Stimulated activated naive CD4-positive, alpha-beta T cell treated with Interleukin-2 at 50 U/mL for 16 hours (primary cell): ENCODE measurements around the gene PWWP2B.

Source experiments
- DNase-seq: peaks from one replicate; lab custom pipeline; 2025; lab: John Stamatoyannopoulos, UW

The PWWP2B gene

DNA sequence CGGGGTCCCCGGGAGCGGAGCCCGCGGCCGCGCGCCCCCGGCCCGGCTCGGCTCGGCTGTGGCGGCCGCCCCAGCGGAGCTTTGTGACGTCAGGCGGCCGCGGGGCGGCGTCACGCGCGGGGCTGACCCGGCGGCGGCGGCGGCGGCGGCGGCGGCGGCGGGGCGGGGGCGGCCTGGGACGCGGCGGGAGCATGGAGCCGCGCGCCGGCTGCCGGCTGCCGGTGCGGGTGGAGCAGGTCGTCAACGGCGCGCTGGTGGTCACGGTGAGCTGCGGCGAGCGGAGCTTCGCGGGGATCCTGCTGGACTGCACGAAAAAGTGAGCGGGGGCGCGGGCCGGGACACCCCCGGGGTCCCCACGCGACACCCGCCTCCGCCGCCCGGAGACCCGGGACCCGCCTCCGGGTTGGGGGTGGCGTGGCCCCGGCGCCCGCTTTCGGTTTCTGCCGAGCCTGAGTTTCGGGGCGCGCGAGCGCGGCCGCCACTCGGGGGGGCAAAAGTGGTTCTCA lies at the start of gene PWWP2B:
Gene PWWP2B, plus strand, starts transcription at position 165 of the 506 bp plus-strand sequence. Its CDS starts 27 bp downstream, at position 192.
- DNase-seq, result peak; percentile 37

- no peak for DNase-seq
Measured at GRCh38 chr10:132347211-132347930, 49.6 kb upstream of the PWWP2B start.

DNA sequence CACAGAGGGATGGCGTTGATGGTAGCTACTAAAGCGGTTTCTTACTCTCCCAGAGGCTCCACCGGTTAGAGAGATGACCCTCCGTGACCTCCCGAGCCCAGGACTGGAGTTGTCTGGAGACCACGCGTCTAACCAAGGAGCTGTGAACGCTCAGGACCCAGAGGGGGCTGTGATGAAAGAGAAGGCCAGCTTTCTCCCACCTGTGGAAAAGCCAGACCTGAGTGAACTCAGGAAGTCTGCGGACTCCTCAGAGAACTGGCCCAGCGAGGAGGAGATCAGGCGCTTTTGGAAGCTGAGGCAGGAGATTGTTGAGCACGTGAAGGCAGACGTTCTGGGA lies 49.1 kb upstream of the PWWP2B start:
- DNase-seq, result no peak

DNA sequence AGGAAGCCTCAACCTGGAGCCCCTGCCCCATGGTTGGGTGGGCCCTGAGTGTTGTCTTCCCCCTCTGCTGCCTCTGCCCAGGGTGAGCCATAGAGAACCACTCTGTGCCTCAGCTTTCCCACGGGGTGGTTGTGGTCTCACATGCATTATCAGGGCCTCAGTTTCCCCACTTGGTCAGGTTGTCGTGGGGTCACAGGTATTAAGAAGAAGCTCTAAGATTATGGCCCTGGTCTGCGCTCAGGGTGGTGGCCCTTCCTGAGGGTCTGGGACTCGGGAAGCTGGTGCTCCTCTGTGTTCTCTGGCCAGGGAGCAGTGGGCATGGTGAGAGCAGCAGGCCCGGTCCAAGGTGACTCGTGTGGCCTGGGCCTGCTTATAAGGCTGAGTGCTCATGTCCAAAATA lies 47.2 kb upstream of the PWWP2B start:
- no peak for DNase-seq

DNA sequence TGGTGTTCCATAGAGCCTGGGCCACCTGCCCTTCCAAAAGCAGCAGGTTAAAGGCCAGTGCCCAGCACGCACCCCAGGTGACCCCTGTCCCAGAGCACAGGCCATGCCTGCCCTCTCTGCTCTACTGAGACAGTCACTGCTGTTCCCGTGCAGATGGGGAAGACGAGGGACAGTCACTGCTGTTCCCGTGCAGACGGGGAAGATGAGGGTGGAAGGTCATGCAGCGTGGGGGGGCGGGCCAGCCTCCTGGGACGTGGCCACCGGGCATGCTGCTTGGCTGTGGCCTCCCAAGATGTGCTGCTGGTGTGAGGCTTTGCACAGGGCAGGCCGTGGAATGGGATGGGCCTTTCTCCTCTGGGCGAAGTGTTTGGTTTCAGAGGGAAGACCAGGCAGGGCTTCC lies 46.6 kb upstream of the PWWP2B start:
- DNase-seq, result no peak

GRCh38 chr10:132350946-132351345 lies 46.1 kb upstream of the PWWP2B start:
- no peak for DNase-seq

- DNase-seq, result no peak
Measured at GRCh38 chr10:132351611-132352010, 45.4 kb upstream of the PWWP2B start.

DNA sequence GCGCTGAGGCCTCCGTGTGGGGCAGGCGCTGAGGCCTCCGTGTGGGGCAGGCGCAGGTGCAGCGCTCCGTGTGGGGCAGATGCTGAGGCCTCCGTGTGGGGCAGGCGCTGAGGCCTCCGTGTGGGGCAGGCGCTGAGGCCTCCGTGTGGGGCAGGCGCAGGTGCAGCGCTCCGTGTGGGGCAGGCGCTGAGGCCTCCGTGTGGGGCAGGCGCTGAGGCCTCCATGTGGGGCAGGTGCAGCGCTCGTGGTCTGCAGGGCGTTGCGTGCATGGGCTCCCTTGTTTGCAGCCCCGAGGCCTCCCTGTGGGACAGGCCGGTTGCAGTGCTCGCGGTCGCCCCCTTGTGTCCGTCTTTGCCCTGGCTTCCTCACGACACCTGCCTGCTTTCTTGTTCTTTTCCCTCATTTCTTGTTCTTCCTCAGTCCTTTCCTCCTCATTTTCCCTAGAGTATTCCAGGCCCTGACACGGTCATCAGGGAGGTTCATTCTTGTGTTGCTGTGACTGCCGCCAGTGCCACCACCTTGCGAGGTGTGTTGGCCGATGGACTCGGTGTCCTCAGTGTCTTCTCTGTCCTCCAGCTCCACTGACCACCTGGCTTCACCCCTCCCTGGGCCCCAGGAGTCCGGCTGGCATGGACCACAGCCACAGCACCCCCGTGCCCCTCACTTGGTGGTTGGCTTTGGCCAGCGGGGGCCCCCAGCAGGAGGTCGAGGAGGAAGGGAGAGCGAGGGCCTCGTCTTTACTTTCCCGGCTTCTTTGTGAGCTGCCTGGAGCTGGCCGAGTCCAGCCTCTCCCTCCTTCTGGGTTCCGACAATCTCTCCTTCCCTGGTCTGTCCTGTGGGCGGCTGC lies 44.3 kb upstream of the PWWP2B start:
- peak; percentile 54 for DNase-seq

DNA sequence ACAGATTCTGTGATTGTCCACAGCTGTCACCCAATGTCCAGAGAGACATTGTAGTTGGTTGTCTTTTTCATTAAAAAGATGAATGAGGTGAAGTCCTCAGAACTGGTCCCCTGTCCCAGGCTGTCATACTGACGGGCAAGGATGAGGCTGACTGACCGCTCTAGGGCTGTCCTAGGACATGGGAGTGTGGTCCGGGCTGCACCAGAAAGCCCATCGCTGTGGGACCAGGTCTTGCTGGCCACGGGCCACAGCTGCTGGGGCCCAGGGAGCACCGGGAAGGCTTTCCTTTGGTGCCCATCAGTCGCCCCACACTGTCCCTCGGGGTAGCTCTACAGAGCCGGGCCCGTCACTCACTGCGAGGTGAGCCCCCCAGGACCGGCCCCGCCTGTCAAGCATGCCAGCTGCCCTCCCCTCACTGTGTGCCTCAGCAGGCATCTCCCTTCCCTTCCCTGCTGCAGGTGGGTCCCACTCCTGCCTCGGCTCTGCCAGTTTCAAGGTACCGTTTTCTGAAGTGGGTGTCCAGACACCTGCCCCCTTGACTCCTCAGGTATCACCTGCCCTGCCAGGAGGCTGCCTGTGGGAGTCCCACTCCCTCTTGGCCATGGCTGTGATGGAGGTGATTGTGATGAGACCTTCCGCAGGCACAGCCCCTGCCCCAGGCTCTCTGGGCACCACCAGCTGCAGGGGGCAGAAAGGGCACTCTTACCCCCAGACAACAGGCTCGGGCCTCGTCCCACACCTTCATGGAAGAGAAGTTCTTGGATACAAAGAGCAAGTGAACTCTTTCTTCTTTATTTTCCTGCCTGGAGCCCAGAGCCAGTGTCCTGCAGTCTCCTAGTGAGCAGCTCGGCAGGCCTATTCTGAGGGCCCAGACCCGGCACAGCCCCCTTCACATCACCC lies 43.3 kb upstream of the PWWP2B start:
- no peak for DNase-seq

GRCh38 chr10:132354356-132355094 lies 42.5 kb upstream of the PWWP2B start:
- DNase-seq, result no peak

DNA sequence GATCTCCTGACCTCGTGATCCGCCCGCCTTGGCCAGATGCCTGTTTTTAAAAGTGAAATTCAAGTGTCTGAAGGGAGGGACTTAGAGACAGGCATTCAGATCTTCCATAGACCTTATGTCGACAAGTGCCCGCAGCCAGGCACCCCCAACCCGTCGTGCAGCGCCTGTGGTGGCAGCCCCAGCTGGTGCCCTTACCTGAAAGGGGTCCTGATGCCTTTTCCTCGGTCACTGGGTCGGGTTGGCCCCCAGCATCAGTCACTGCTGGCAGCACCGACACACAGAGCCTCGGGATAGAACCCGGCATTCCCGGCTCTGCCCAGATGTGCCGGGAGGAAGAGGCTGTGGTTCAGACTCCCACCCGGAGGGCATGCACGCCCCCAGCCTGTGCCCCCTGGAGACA lies 41.7 kb upstream of the PWWP2B start:
- DNase-seq, result no peak

DNA sequence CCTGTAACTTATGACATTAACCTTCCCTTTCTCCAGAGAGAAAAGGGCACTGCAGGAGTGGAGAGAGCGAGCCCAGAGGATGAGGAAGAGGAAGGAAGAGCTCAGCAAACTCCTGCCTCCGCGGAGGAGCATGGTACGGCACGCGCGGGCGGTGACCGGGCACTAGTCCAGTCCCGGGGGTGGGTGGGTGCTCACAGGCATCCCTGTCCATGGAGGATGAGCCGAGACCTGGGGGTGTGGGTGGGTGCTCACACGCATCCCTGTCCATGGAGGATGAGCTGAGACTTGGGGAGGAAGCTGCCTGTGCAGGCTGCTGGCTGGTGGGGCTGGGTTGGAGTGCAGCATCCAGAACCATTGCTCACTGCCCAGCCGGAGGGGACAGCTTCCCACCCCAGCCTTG lies 41.2 kb upstream of the PWWP2B start:
- DNase-seq, result no peak

DNA sequence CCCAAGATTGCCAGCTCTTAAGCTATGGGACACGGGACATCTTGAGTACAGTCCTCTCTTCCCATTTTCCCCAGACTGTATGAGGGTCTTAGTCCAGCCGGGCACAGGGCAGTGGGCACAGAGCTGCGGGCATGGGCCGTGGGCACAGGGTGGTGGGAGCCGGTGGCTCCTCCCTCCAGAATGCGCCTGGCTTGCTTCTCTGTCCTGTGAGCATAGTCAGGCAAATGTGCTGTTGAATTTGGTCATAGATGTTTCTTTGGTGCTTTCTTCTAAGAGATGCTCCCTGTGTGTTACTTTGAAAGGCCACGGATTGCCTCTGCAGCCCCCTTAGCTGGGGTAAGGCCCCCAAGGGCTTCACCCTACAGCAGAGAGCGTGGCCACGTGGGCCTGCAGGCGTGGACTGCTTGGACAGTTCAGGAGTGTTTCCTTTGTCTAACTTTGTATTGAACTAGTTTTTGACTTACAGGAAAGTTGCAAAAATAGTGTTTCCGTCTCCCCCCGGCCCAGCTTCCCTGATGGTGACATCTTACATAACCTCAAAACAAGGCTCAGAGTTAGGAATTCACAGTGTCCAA lies 40.3 kb upstream of the PWWP2B start:
- DNase-seq, result no peak

DNA sequence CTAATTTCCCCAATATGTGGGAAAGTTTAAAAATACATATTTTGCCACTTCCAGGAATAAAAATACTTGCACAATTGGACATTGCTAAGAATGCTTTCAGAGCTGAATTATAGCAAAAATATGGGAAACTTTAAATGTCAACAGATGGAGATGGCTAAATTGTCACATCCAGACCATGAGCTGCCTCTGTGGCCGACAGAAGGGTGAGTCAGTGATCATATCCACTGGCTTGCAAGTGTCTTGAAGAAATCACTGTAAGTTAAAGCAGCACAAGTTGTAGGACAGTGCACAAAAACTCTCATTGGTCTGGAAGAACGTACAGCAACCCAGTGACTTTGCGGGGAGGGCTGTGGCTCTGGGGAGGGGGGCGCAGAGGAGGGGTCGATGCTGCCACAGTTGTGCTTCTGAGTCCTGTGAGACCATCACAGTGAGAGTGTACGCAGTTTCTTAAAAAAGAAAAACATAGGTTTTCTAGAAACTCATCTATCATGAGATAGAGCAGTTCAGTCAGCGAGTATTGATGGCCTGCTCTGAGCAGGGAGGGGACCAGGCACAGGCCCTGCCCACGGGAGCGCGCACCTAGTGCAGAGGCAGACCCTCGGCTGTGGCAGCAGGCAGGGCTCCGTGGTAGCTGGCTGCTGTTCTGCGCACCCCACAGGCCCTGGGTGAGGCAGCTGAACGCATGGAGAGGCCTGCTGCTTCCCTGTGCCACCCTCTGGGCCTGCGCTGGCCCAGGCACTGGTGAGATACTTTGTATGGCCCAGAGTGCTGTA lies 39.5 kb upstream of the PWWP2B start:
- DNase-seq, result no peak

GRCh38 chr10:132359305-132360040 lies 37.5 kb upstream of the PWWP2B start:
- DNase-seq, result no peak

- DNase-seq, result no peak
Measured at GRCh38 chr10:132360766-132361447, 36.1 kb upstream of the PWWP2B start.

GRCh38 chr10:132361581-132362101 lies 35.4 kb upstream of the PWWP2B start:
- DNase-seq, result no peak

- no peak for DNase-seq
Measured at GRCh38 chr10:132362151-132362611, 34.8 kb upstream of the PWWP2B start.

DNA sequence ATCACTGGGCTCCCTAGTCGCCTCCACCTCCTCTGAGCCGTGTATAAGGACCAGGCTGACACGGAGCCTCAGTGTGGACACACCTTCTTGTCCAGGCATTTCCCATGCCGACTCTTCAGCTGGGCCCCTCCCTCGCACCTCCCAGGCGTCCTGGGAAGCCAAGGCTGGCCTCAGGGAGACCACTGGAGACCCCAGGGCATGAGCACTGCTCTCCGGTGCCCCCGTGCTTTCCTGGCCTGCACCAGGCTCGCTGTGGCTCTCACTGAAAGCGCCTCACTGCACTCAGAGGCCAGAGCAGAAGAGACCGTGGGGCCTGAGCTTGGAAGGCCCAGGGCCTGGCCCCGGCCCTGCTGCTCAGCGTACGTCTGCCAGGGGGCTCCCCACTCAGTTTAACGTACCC lies 33.6 kb upstream of the PWWP2B start:
- DNase-seq, result no peak
